Measurements from ENCODE around the gene IL22. TPM values are rescaled to one million over a fixed set of nuclear protein-coding genes. Genes with fewer than 3 reads are reported as not detected.

IL22 gene
- total RNA-seq, 2 experiments from 2014 or later: not detected

- Histone ChIP-seq H3K4me2 (ENCODE audit: low read length) (no peak overlapping the region), H3K79me2 (ENCODE audit: insufficient read depth, low read depth, low read length) (no peaks in the 10 kb centered on the region), H3K27ac (ENCODE audit: low read depth, low read length, poor library complexity, severe bottlenecking) (no peak overlapping the region), H4K20me1 (ENCODE audit: insufficient read depth, low read length) (no peaks in the 10 kb centered on the region), H3K4me1 (ENCODE audit: insufficient read depth, low read length, poor library complexity, severe bottlenecking) (peaks cover 2% of the 10 kb centered on the region), H3K9me2 (ENCODE audit: insufficient read depth, low read length) (no peaks in the 10 kb centered on the region), H2AFZ (ENCODE audit: low read length) (no peak overlapping the region), H3K4me3 (ENCODE audit: low read depth, low read length, poor library complexity, severe bottlenecking) (no peak overlapping the region), H3K36me3 (ENCODE audit: insufficient read depth, low read length) (no peaks in the 10 kb centered on the region), H3K9me3 (ENCODE audit: low read length) (no peaks in the 10 kb centered on the region)
- no peak for TF ChIP-seq EZH2phosphoT487 (IDR thresholded peaks at IDR 0.05; ENCODE audit: borderline replicate concordance, low read depth, low read length)
- no peak for TF ChIP-seq CTCF (conservative IDR thresholded peaks at IDR 0.05; ENCODE audit: low read length)
- ChIA-PET POLR2A (interaction anchor here (1.3 to 1.9 kb wide), 4 partner anchors 11 to 99 kb away, joined by 3 to 5 read pairs (median 4); no protein-coding TSS in a partner anchor), CTCF (ENCODE audit: unreplicated experiment) (interaction anchor here (0.9 kb wide), 1 partner anchor 10 kb away, joined by 4 read pairs; no protein-coding TSS in a partner anchor)
- DNase-seq (ENCODE audit: low spot score): no peak
- intact Hi-C loops (cut with micrococcal nuclease; ENCODE audit: unreplicated experiment): no loop called here
- no TSS peak for BruUV-seq (replicated peaks)
These were observed 22.2 kb downstream of the IL22 start for GRCh38 chr12:68231229-68231628.

GRCh38 chr12:68229956-68230355, 23.4 kb downstream of the IL22 start:
- H3K79me2 ChIP-seq (ENCODE audit: insufficient read depth, low read depth, low read length): no peaks in the 10 kb centered on the region
- DNase-seq (ENCODE audit: low spot score): no peak
- H3K9me2 ChIP-seq (ENCODE audit: insufficient read depth, low read length): no peaks in the 10 kb centered on the region
- intact Hi-C loops (cut with micrococcal nuclease; ENCODE audit: unreplicated experiment): loop anchor here (10.0 kb wide), 2 partner anchors 435 to 875 kb away; no protein-coding TSS in a partner anchor
- H3K36me3 ChIP-seq (ENCODE audit: insufficient read depth, low read length): no peaks in the 10 kb centered on the region
- BruUV-seq (replicated peaks): no TSS peak
- H3K4me2 ChIP-seq (ENCODE audit: low read length): no peak overlapping the region
- no peak overlapping the region for H3K4me3 ChIP-seq (ENCODE audit: low read depth, low read length, poor library complexity, severe bottlenecking)
- no peaks in the 10 kb centered on the region for H4K20me1 ChIP-seq (ENCODE audit: insufficient read depth, low read length)
- TF ChIP-seq EZH2phosphoT487 (IDR thresholded peaks at IDR 0.05; ENCODE audit: borderline replicate concordance, low read depth, low read length): no peak
- no peak for TF ChIP-seq CTCF (conservative IDR thresholded peaks at IDR 0.05; ENCODE audit: low read length)
- H3K9me3 ChIP-seq (ENCODE audit: low read length): no peaks in the 10 kb centered on the region
- no peak overlapping the region for H3K27ac ChIP-seq (ENCODE audit: low read depth, low read length, poor library complexity, severe bottlenecking)
- POLR2A ChIA-PET: interaction anchor here (0.7 kb wide), 1 partner anchor 625 kb away, joined by 3 read pairs; no protein-coding TSS in a partner anchor
- H3K4me1 ChIP-seq (ENCODE audit: insufficient read depth, low read length, poor library complexity, severe bottlenecking): no peaks in the 10 kb centered on the region
- H2AFZ ChIP-seq (ENCODE audit: low read length): no peak overlapping the region
- CTCF ChIA-PET (ENCODE audit: unreplicated experiment): no interaction called here

- H3K9me2 ChIP-seq (ENCODE audit: insufficient read depth, low read length): no peaks in the 10 kb centered on the region
- ChIA-PET CTCF (ENCODE audit: unreplicated experiment) (no interaction called here), POLR2A (no interaction called here)
- no peak overlapping the region for H3K27ac ChIP-seq (ENCODE audit: low read depth, low read length, poor library complexity, severe bottlenecking)
- no peak for TF ChIP-seq EZH2phosphoT487 (IDR thresholded peaks at IDR 0.05; ENCODE audit: borderline replicate concordance, low read depth, low read length)
- TF ChIP-seq CTCF (conservative IDR thresholded peaks at IDR 0.05; ENCODE audit: low read length): no peak
- H3K4me1 ChIP-seq (ENCODE audit: insufficient read depth, low read length, poor library complexity, severe bottlenecking): peaks cover 3% of the 10 kb centered on the region
- H3K4me3 ChIP-seq (ENCODE audit: low read depth, low read length, poor library complexity, severe bottlenecking): no peak overlapping the region
- no TSS peak for BruUV-seq (replicated peaks)
- H3K79me2 ChIP-seq (ENCODE audit: insufficient read depth, low read depth, low read length): no peaks in the 10 kb centered on the region
- no peaks in the 10 kb centered on the region for H3K9me3 ChIP-seq (ENCODE audit: low read length)
- no peaks in the 10 kb centered on the region for H4K20me1 ChIP-seq (ENCODE audit: insufficient read depth, low read length)
- H2AFZ ChIP-seq (ENCODE audit: low read length): no peak overlapping the region
- no peak for DNase-seq (ENCODE audit: low spot score)
- intact Hi-C loops (cut with micrococcal nuclease; ENCODE audit: unreplicated experiment): loop anchor here (10.0 kb wide), 2 partner anchors 437 to 873 kb away; no protein-coding TSS in a partner anchor
- H3K36me3 ChIP-seq (ENCODE audit: insufficient read depth, low read length): no peaks in the 10 kb centered on the region
- H3K4me2 ChIP-seq (ENCODE audit: low read length): no peak overlapping the region
These were observed 26.0 kb downstream of the IL22 start for GRCh38 chr12:68227356-68227755.
